Endothelial cell (in vitro differentiated cells): Measurements from ENCODE around the gene C6orf15. TPM values are rescaled to one million over a fixed set of nuclear protein-coding genes. Genes with fewer than 3 reads are reported as not detected.

Experiments used
- DNase-seq: peaks from one replicate; pipeline ENCODE4 v3.0.0; 2021; ENCODE audit warnings: low spot score
- H3K27ac Mint-ChIP-seq: one replicate; pipeline ENCODE4 v1.8.0; 2021; ENCODE audit warnings: mixed read lengths, inconsistent platforms; ENCODE audit not compliant: unreplicated experiment
- H3K27me3 Mint-ChIP-seq: one replicate; pipeline ENCODE4 v1.8.0; 2021; ENCODE audit warnings: mild to moderate bottlenecking, moderate library complexity, mixed read lengths, inconsistent platforms; ENCODE audit not compliant: unreplicated experiment
- H3K36me3 Mint-ChIP-seq: one replicate; pipeline ENCODE4 v1.8.0; 2021; ENCODE audit warnings: mild to moderate bottlenecking, low read depth, mixed read lengths, inconsistent platforms; ENCODE audit not compliant: unreplicated experiment
- H3K4me1 Mint-ChIP-seq: one replicate; pipeline ENCODE4 v1.8.0; 2021; ENCODE audit warnings: mild to moderate bottlenecking, mixed read lengths, inconsistent platforms; ENCODE audit not compliant: unreplicated experiment
- H3K4me3 Mint-ChIP-seq: one replicate; pipeline ENCODE4 v1.8.0; 2021; ENCODE audit warnings: mild to moderate bottlenecking, mixed read lengths, inconsistent platforms; ENCODE audit not compliant: unreplicated experiment
- H3K9me3 Mint-ChIP-seq: one replicate; pipeline ENCODE4 v1.8.0; 2021; ENCODE audit warnings: mixed read lengths, inconsistent platforms; ENCODE audit not compliant: unreplicated experiment
- CTCF ChIP-seq: fragments of 200-600 bp; sonication (generic); IDR thresholded peaks from one replicate; pipeline ENCODE4 v1.5.0; 2021; ENCODE audit warnings: antibody characterized with exemption; ENCODE audit not compliant: unreplicated experiment
- total RNA-seq: library from RNA; stranded (reverse); fragmentation: NEBNext Ultra II Directional; extraction: Animal tissue kit (Norgen Biotek cat#: 25700); gene quantifications from one replicate; pipeline ENCODE4 v1.2.1, GENCODE V29; 2021; ENCODE audit not compliant: unreplicated experiment

Gene C6orf15
- total RNA-seq, 1 donor from 2014 or later, result not detected

DNA sequence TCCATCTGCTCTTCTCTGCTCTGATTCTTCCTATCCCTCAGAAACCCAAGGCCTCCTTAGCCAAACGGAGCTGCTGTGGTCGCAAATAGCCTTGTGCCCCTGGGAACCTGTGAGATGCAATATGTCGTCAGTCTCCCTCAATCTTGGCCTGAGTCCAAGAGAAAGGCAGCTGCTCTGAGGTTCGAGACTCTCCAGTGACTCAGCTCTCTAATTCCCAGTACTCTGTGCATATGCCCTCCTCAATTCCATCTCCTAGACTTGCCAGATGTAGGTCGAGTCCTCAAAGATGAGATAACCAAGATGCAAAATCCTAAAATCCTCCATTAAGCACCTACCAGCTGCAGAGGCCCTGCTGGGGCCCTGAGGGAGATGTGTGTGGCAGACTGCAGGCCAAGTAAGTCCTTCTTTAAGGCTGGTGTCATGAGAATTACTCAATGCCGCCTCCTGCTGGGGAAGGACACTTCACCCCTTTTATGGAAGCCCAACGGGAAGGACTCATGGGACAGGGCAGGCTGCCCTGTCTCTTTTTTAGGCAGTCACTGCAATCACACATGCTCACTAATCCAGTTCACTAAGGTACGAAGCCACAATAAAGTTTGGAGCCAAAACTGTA is 28.5 kb downstream of the C6orf15 start:
- no peaks in the 10 kb centered on the region for H3K27me3 Mint-ChIP-seq
- no peaks in the 10 kb centered on the region for H3K36me3 Mint-ChIP-seq
- H3K9me3 Mint-ChIP-seq, result no peaks in the 10 kb centered on the region
- DNase-seq, result peak; percentile 64
- no peak overlapping the region for H3K4me3 Mint-ChIP-seq
- TF ChIP-seq CTCF, result peak; percentile 46
- H3K27ac Mint-ChIP-seq, result no peak overlapping the region
- H3K4me1 Mint-ChIP-seq, result peaks cover 3% of the 10 kb centered on the region

- DNase-seq, result no peak
- H3K4me3 Mint-ChIP-seq, result no peak overlapping the region
- no peak overlapping the region for H3K27ac Mint-ChIP-seq
These were observed 30.5 kb downstream of the C6orf15 start for GRCh38 chr6:31081872-31082271.

GRCh38 chr6:31079656-31080261 is 32.6 kb downstream of the C6orf15 start:
- peak; percentile 65 for DNase-seq
- TF ChIP-seq CTCF, result peak; percentile 23
- no peaks in the 10 kb centered on the region for H3K4me1 Mint-ChIP-seq
- H3K27ac Mint-ChIP-seq, result no peak overlapping the region
- no peaks in the 10 kb centered on the region for H3K9me3 Mint-ChIP-seq
- no peaks in the 10 kb centered on the region for H3K36me3 Mint-ChIP-seq
- H3K27me3 Mint-ChIP-seq, result no peaks in the 10 kb centered on the region
- no peak overlapping the region for H3K4me3 Mint-ChIP-seq

More at GRCh38 chr6:31081872-31082271, 30.5 kb downstream of the C6orf15 start:
- H3K27me3 Mint-ChIP-seq, result no peaks in the 10 kb centered on the region
- H3K9me3 Mint-ChIP-seq, result no peaks in the 10 kb centered on the region
- H3K4me1 Mint-ChIP-seq, result peaks cover 2% of the 10 kb centered on the region
- no peak for TF ChIP-seq CTCF
- H3K36me3 Mint-ChIP-seq, result no peaks in the 10 kb centered on the region

- TF ChIP-seq CTCF, result no peak
- no peaks in the 10 kb centered on the region for H3K9me3 Mint-ChIP-seq
- H3K27ac Mint-ChIP-seq, result no peak overlapping the region
- H3K4me1 Mint-ChIP-seq, result no peaks in the 10 kb centered on the region
- no peaks in the 10 kb centered on the region for H3K27me3 Mint-ChIP-seq
- DNase-seq, result no peak
- H3K36me3 Mint-ChIP-seq, result no peaks in the 10 kb centered on the region
- H3K4me3 Mint-ChIP-seq, result no peak overlapping the region
These were observed 35.8 kb downstream of the C6orf15 start for GRCh38 chr6:31076611-31077010.

- H3K27me3 Mint-ChIP-seq, result no peaks in the 10 kb centered on the region
- H3K9me3 Mint-ChIP-seq, result no peaks in the 10 kb centered on the region
- H3K36me3 Mint-ChIP-seq, result no peaks in the 10 kb centered on the region
- H3K4me1 Mint-ChIP-seq, result no peaks in the 10 kb centered on the region
- DNase-seq, result no peak
- no peak for TF ChIP-seq CTCF
- H3K27ac Mint-ChIP-seq, result no peak overlapping the region
- H3K4me3 Mint-ChIP-seq, result no peak overlapping the region
These were observed 36.8 kb downstream of the C6orf15 start for GRCh38 chr6:31075528-31075927.
